ENCODE measurements around the gene CSTPP1. TPM values are rescaled to one million over a fixed set of nuclear protein-coding genes. Genes with fewer than 3 reads are reported as not detected.

The CSTPP1 gene
- total and polyA plus RNA-seq, 2 of the 4 experiments (the other 2 are of a cell fraction) = 22.0 to 35.7 TPM

- Histone ChIP-seq H3K14ac (replicated peaks; ENCODE audit: low read depth, low read length) (peak overlapping the region; percentile 98), H2BK5ac (ENCODE audit: low read depth, low read length, poor library complexity, severe bottlenecking) (peak overlapping the region; percentile 87), H2BK20ac (ENCODE audit: low read depth, low read length) (no peak overlapping the region), H3K9me1 (ENCODE audit: insufficient read depth, low read length) (0 out of 2 replicates have a peak, but pooled peaks cover 3% of the 10 kb centered on the region), H4K20me1 (ENCODE audit: insufficient read depth, low read length) (peaks cover 20% of the 10 kb centered on the region), H3K36me3 (ENCODE audit: control insufficient read depth, insufficient read depth, low read length) (peaks cover 54% of the 10 kb centered on the region), H4K91ac (ENCODE audit: insufficient read depth, low read depth, low read length) (peak overlapping the region; percentile 92), H3K4ac (ENCODE audit: low read depth, low read length) (peak overlapping the region; percentile 98), H2AFZ (replicated peaks; ENCODE audit: low read length, poor library complexity) (peak overlapping the region; percentile 98), H3K4me2 (ENCODE audit: low read depth, low read length) (peak overlapping the region; percentile 99), H3K56ac (ENCODE audit: extremely low read depth, insufficient read depth, low read length) (peak overlapping the region; percentile 58; the same call in 1 of the 2 replicates), H3K4me1 (ENCODE audit: control insufficient read depth, insufficient read depth, low read length) (peaks cover 9% of the 10 kb centered on the region), H3K9me3 (ENCODE audit: control insufficient read depth, insufficient read depth, low read length) (no peaks in the 10 kb centered on the region), H2AK9ac (replicated peaks; ENCODE audit: low read depth, low read length, poor library complexity) (peak overlapping the region; percentile 100), H3K9ac (ENCODE audit: low read depth, low read length) (peak overlapping the region; percentile 97), H3K4me3 (ENCODE audit: insufficient read depth, low read depth, low read length) (peak overlapping the region; percentile 92), H4K8ac (ENCODE audit: low read depth in 2 of 2, low read length in 2 of 2) (peak overlapping the region; percentile 97 to 98), H2AK5ac (ENCODE audit: low read depth, low read length) (peak overlapping the region; percentile 98), H3K23ac (ENCODE audit: low read depth, low read length) (peak overlapping the region; percentile 96; the same call in 1 of the 2 replicates), H3K27me3 (ENCODE audit: control insufficient read depth, insufficient read depth, low read length) (no peaks in the 10 kb centered on the region), H2BK15ac (ENCODE audit: low read depth, low read length) (no peak overlapping the region), H3K79me1 (ENCODE audit: low read depth in 1 of 2, low read length in 2 of 2) (peaks cover 17 to 63% of the 10 kb centered on the region in 2 experiments), H3K27ac (ENCODE audit: insufficient read depth, low read length) (peak overlapping the region; percentile 97), H3K18ac (ENCODE audit: low read depth, low read length) (no peak overlapping the region), H4K5ac (ENCODE audit: low read depth, low read length) (peak overlapping the region; percentile 86), H2BK120ac (ENCODE audit: low read depth, low read length) (no peak overlapping the region)
- in situ Hi-C loops (cut with MboI; ENCODE audit: low sequenced_read_pairs) = loop anchor here (5.0 kb wide), 1 partner anchor 86 kb away; no protein-coding TSS in a partner anchor
- ATAC-seq (ENCODE audit: low read depth) (no peak), DNase-seq (no peak)
- 0 out of 2 replicates have a peak, but pooled peaks have one; percentile 35 for TF ChIP-seq MXI1 (IDR thresholded peaks at IDR 0.05; ENCODE audit: borderline replicate concordance, low read depth, low read length)
- TF ChIP-seq ELK1 (IDR thresholded peaks at IDR 0.05; ENCODE audit: borderline replicate concordance, low read depth, low read length) = no peak
- BruUV-seq (replicated peaks) = no TSS peak
- dilution Hi-C loops (cut with HindIII; ENCODE audit: low sequenced_read_pairs, unreplicated experiment) = no loop called here
- CTCF ChIA-PET = no interaction called here
- intact Hi-C loops (cut with micrococcal nuclease) = loop anchor here (2.0 kb wide), 1 partner anchor 59 kb away; no protein-coding TSS in a partner anchor
- WGBS, 2 experiments (ENCODE audit: extremely low coverage in 2 of 2, insufficient read length in 1 of 2) = 61% methylated on average over 9 of the region's 14 CpGs; no CpG with 5 or more reads in 1 of the 2 experiments
- POLR2A ChIA-PET (ENCODE audit: unreplicated experiment) = no interaction called here
Observed at GRCh38 chr11:47175746-47176327, 239.3 kb downstream of the CSTPP1 start.
